Spinal cord (tissue), 10 donors: Measurements from ENCODE around the gene CIB4. TPM values are rescaled to one million over a fixed set of nuclear protein-coding genes. Genes with fewer than 3 reads are reported as not detected.

ENCODE experiments used
- DNase-seq, 6 donors: peaks; one replicate each; pipeline versions ENCODE4 v3.0.0 to v3.0.0-alpha.2; 2013 to 2015; ENCODE audit warnings: low spot score in 6 of 6, low read depth in 4 of 6
- H3K27ac ChIP-seq: one replicate; pipeline ENCODE4 v1.5.1; 2013; ENCODE audit warnings: low read depth, low read length, control low read depth
- H3K27me3 ChIP-seq: one replicate; pipeline ENCODE4 v1.6.1; 2013; ENCODE audit warnings: low read length; ENCODE audit not compliant: control insufficient read depth, insufficient read depth
- H3K36me3 ChIP-seq: one replicate; pipeline ENCODE4 v1.6.1; 2013; ENCODE audit warnings: low read length; ENCODE audit not compliant: control insufficient read depth, insufficient read depth
- H3K4me1 ChIP-seq: one replicate; pipeline ENCODE4 v1.6.1; 2013; ENCODE audit warnings: low read length; ENCODE audit not compliant: control insufficient read depth, insufficient read depth
- H3K4me3 ChIP-seq: one replicate; pipeline ENCODE4 v1.5.1; 2013; ENCODE audit warnings: low read depth, low read length, control low read depth
- H3K9me3 ChIP-seq: one replicate; pipeline ENCODE4 v1.6.1; 2013; ENCODE audit warnings: low read length; ENCODE audit not compliant: control insufficient read depth, insufficient read depth
- WGBS: methylation state at CpG from one replicate; pipeline ENCODE4 v1.1.5; 2013; ENCODE audit warnings: missing lambda C conversion rate; ENCODE audit not compliant: insufficient coverage; 5-methylcytosine and 5-hydroxymethylcytosine counted together
- polyA plus RNA-seq, 2 donors: library from polyadenylated mRNA; unstranded; fragments of 120-200 nt; gene quantifications; one replicate each; pipeline ENCODE4 v1.2.1, GENCODE V29; 2013; ENCODE audit not compliant: insufficient read length in 2 of 2
- total RNA-seq, 2 donors: library from RNA; depleted of rRNA in 1 of 2; stranded (reverse); fragments of 120-200 nt in 1 of 2; fragments of >200 nt in 1 of 2; gene quantifications; one replicate each; pipeline versions ENCODE4 v1.2.3 to v1.2.4, GENCODE V29; 2013 to 2014
- donor health status: healthy.

CIB4 gene
- total and polyA plus RNA-seq, 4 donors, result 0.27 to 0.83 (median 0.50) TPM; not detected in 1

DNA sequence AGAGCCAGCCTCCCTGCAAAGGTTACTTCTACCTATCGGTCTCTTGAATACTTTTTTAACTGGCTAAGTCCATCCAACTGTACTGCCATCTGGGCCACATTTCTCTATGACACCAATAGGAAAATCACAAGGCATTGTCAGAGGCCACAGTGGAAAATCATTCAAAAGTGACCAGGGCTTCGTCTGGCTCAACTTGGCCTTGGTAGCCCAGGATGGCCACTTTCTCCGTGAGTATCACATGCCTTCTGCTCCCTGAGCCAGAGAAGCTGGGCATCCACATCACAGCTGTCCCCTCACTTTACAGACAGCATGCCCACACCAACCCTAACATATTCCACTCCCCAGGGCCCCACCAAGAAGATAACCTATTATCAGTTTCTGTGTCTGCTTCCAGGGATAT is 5.8 kb downstream of the CIB4 start:
- no peak overlapping the region for H3K4me3 ChIP-seq
- no peak overlapping the region for H3K27ac ChIP-seq
- peaks cover 4% of the 10 kb centered on the region for H3K4me1 ChIP-seq
- 86% methylated on average over 3 of the region's 3 CpGs for WGBS
- DNase-seq, result no peak
- H3K9me3 ChIP-seq, result no peaks in the 10 kb centered on the region
- no peaks in the 10 kb centered on the region for H3K36me3 ChIP-seq
- H3K27me3 ChIP-seq, result no peaks in the 10 kb centered on the region

DNA sequence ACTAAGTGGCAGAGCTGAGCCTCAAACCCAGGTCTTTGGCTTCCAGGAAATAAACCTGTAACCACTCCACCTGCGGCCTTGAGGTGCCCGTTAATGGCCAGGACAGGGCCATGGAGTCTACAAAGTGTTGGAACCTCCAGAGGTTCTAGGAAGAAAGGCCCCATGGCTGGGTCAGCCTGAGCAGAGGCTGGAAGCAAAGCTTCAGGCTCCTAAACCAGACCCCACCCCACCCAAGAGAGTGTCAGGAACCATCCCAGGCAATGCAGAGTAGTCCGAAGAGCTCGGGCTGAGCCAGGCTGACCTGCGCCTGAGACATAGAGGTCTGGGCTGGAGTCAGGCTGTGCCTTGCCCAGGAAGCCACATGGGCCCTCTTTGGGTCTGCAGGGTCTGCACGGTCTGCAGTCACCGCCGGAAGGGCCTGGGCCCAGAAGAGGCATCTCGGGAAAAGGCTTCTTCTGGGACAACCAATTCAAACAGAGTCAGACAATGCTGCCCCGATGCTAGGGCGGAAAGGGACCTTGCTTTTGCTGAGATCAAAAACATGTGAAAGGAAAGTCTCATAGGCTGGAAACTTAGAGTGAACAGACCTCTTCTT is 6.4 kb downstream of the CIB4 start:
- Histone ChIP-seq H3K9me3 (no peaks in the 10 kb centered on the region), H3K27ac (no peak overlapping the region), H3K4me3 (no peak overlapping the region), H3K4me1 (peaks cover 4% of the 10 kb centered on the region), H3K36me3 (no peaks in the 10 kb centered on the region), H3K27me3 (no peaks in the 10 kb centered on the region)
- WGBS, result 91% methylated on average over 11 of the region's 11 CpGs
- DNase-seq, result no peak

DNA sequence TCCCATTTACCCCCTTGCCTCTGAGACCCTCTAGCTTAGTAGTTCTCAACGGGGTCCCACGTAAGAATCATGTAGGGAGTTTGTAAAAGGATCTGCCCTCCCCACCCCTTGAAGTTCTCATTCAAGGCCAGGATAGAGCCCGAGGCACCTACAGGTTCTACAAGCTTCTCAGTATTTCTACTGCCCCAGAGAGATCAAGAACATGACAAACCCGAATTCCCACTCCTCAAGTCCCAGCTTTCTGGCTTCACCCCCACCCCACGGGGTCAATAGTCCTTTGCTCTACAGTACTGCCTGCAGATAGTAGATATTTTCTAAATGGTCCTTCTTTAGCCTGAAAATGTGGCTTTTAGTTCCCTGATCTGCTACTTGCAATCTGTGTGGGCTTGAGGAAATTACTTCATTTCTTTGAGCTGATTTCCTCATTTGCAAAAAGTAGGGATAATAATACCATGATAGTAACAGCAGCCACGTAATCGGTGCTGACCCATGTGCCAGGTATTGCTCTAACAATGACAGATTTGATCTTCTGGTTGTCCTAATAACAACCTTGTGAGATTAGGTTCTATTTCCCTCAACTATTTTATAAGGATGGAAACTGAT is 7.1 kb downstream of the CIB4 start:
- H3K27ac ChIP-seq, result no peak overlapping the region
- no peaks in the 10 kb centered on the region for H3K36me3 ChIP-seq
- H3K27me3 ChIP-seq, result no peaks in the 10 kb centered on the region
- no peak overlapping the region for H3K4me3 ChIP-seq
- no peak for DNase-seq
- no peaks in the 10 kb centered on the region for H3K9me3 ChIP-seq
- H3K4me1 ChIP-seq, result peaks cover 4% of the 10 kb centered on the region
- 86% methylated on average over 1 of the region's 7 CpGs for WGBS

GRCh38 chr2:26633351-26633945 is 7.7 kb downstream of the CIB4 start:
- WGBS, result 78% methylated on average over 11 of the region's 13 CpGs
- Histone ChIP-seq H3K4me3 (no peak overlapping the region), H3K27ac (no peak overlapping the region), H3K4me1 (peaks cover 4% of the 10 kb centered on the region), H3K9me3 (no peaks in the 10 kb centered on the region), H3K36me3 (no peaks in the 10 kb centered on the region), H3K27me3 (no peaks in the 10 kb centered on the region)
- no peak for DNase-seq

DNA sequence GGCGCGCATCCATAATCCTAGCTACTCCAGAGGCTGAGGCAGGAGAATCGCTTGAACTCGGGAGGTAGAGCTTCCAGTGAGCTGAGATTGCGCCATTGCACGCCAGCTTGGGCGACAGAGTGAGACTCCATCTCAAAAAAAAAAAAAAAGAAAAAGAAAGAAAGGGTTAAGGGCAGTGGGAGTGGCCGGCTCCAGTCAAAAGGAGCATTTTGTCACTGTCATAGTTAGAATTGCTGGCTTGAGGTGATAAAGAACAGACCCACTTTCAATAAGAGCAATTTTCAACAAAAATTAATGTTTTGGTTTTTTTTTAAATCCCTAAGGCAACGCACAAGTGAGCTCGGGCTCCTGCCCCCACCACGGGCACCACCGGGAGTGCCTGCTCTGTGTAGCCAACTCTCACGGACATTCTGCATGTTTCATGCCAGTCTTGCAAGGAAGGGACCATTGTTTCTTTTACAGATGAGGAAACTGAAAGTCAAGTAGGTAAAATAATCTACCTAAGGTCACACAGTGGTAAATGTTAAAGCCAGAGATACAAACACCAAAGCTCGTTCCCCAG is 8.5 kb downstream of the CIB4 start:
- 66% methylated on average over 10 of the region's 14 CpGs for WGBS
- H3K4me1 ChIP-seq, result peaks cover 4% of the 10 kb centered on the region
- no peak for DNase-seq
- no peak overlapping the region for H3K4me3 ChIP-seq
- no peaks in the 10 kb centered on the region for H3K36me3 ChIP-seq
- H3K27ac ChIP-seq, result no peak overlapping the region
- H3K9me3 ChIP-seq, result no peaks in the 10 kb centered on the region
- no peaks in the 10 kb centered on the region for H3K27me3 ChIP-seq

DNA sequence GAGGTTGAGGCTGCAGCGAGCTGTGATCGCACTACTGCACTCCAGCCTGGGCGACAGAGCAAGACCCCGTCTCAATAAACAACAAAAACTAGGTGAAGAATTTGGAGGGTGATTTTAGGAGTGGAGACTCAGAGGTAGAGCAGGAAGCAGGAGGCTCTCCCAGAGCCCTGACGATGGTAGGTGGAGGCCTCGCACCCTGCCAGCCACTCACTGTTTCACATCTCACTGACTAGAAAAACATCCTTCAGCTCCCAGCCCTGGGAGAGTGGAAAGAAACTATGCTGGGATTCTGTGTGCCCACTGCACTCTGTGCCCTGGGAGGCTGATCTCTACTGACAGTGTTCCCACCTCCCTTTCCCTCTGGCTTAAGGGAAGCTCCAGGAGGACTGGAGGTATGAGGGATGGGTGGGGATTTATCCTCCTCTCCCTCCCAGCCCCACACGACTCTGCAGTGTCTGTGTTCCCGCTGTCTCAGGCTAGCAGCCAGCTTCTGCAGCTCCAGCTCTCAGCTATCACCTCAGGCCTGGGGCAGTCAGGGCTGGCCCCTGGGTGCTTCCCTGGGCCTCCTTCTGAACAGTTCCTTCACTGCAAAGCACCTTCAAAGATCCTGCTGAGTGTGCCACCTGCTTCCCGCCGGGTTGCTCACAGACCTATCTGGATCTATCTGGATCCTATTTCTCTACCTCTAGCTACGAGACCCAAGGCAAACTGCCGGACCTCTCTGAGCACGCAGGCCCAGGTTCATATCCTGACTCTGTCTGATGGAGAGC is 9.6 kb downstream of the CIB4 start:
- no peak for DNase-seq
- Histone ChIP-seq H3K4me1 (peaks cover 4% of the 10 kb centered on the region), H3K27ac (no peak overlapping the region), H3K36me3 (no peaks in the 10 kb centered on the region), H3K27me3 (no peaks in the 10 kb centered on the region), H3K4me3 (no peak overlapping the region), H3K9me3 (no peaks in the 10 kb centered on the region)
- WGBS, result 74% methylated on average over 6 of the region's 13 CpGs

- H3K27me3 ChIP-seq, result no peaks in the 10 kb centered on the region
- H3K4me1 ChIP-seq, result peaks cover 4% of the 10 kb centered on the region
- no peak overlapping the region for H3K27ac ChIP-seq
- no peak for DNase-seq
- no peak overlapping the region for H3K4me3 ChIP-seq
- whole genome bisulfite sequencing, result 55% methylated on average over 2 of the region's 10 CpGs
- H3K9me3 ChIP-seq, result no peaks in the 10 kb centered on the region
- no peaks in the 10 kb centered on the region for H3K36me3 ChIP-seq
These were observed 10.4 kb downstream of the CIB4 start for GRCh38 chr2:26630669-26631360.

DNA sequence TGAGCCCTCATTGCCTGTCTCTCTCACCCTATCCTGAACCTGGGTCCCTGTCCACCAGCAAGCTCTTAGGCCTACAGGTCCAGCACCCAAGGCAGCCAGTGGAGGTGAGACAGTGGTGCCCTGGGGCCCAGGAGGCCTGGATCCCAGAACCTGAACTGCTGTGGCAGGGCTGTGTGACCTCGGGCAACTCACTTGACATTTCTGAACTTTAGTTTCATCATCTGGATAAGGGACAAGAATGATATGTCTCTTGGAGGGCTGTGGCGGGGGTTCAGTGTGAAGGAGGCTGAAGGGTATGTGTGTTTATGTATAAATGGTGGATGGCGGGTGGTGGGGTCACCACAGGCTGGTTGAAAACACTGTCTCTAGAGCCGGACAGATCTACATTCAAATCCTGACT is 10.9 kb downstream of the CIB4 start:
- H3K9me3 ChIP-seq, result no peaks in the 10 kb centered on the region
- no peak overlapping the region for H3K4me3 ChIP-seq
- H3K27me3 ChIP-seq, result no peaks in the 10 kb centered on the region
- H3K36me3 ChIP-seq, result no peaks in the 10 kb centered on the region
- 100% methylated on average over 2 of the region's 4 CpGs for WGBS
- DNase-seq, result no peak
- H3K27ac ChIP-seq, result no peak overlapping the region
- H3K4me1 ChIP-seq, result peaks cover 4% of the 10 kb centered on the region

DNA sequence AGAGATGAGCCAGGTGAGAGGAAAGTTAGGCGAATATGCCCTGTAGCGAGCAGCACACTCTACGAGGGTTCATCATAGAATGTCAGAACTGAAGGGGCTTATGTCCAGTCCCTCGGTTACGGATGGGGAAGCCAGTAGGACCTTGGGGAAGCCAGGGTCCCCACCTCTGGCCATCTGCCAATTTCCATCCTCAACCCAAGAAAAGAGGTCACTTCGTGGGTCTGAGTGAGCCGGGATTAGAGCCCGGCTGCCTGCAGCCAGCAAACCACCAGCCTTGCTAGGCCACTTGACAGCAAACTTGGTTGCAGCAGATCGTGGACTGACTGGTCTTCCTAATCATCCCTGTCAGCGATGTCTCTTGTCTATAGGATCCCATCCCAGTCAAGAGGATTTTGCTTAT is 11.4 kb downstream of the CIB4 start:
- Histone ChIP-seq H3K27me3 (no peaks in the 10 kb centered on the region), H3K27ac (no peak overlapping the region), H3K4me3 (no peak overlapping the region), H3K36me3 (no peaks in the 10 kb centered on the region), H3K4me1 (peaks cover 4% of the 10 kb centered on the region), H3K9me3 (no peaks in the 10 kb centered on the region)
- DNase-seq, result no peak
- WGBS, result 80% methylated on average over 8 of the region's 10 CpGs
